Stimulated activated CD4-positive, alpha-beta T cell treated with anti-CD3 and anti-CD28 coated beads, TNF-alpha, amount 100 ng/mL, for 1 hour (primary cell): ENCODE data around the gene CHAD.

Source experiments
- DNase-seq, 3 donors: peaks; one replicate each; pipeline ENCODE4 v3.0.0-alpha.2; 2020; ENCODE audit warnings: low read depth in 3 of 3, low spot score in 1 of 3

Gene CHAD, protein sequence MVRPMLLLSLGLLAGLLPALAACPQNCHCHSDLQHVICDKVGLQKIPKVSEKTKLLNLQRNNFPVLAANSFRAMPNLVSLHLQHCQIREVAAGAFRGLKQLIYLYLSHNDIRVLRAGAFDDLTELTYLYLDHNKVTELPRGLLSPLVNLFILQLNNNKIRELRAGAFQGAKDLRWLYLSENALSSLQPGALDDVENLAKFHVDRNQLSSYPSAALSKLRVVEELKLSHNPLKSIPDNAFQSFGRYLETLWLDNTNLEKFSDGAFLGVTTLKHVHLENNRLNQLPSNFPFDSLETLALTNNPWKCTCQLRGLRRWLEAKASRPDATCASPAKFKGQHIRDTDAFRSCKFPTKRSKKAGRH

DNA sequence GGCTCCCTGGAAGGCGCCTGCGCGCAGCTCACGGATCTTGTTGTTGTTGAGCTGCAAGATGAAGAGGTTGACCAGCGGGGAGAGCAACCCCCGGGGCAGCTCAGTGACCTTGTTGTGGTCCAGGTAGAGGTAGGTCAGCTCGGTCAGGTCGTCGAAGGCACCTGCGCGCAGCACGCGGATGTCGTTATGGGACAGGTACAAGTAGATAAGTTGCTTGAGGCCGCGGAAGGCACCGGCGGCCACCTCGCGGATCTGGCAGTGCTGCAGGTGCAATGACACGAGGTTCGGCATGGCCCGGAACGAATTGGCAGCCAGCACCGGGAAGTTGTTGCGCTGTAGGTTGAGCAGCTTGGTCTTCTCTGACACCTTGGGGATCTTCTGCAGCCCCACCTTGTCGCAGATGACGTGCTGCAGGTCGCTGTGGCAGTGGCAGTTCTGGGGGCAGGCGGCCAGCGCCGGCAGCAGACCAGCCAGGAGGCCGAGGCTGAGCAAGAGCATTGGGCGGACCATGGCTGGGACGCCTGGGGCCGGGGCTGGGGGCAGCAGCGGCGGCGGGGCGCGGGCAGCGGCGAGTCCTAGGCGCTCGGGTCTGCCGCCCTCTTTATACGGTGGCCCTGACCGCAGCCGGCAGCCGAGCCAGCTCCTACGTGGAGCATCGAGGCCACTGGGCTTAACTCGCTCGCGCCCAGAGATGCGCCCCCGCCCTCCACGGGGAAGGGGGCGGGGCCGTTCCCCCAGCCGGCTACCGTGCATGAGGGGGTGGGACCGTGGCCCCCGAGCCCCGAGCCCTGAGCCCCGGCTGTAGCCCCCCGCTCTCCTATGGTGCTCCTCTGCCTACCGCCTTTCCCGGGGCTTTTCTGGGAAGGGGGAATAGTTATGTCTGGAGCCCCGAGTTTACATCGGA is at the start of gene CHAD:
Gene CHAD, minus strand, starts transcription at position 577 of the 904 bp plus-strand sequence. Its CDS starts 67 bp downstream, at position 510.
- DNase-seq = no peak

DNA sequence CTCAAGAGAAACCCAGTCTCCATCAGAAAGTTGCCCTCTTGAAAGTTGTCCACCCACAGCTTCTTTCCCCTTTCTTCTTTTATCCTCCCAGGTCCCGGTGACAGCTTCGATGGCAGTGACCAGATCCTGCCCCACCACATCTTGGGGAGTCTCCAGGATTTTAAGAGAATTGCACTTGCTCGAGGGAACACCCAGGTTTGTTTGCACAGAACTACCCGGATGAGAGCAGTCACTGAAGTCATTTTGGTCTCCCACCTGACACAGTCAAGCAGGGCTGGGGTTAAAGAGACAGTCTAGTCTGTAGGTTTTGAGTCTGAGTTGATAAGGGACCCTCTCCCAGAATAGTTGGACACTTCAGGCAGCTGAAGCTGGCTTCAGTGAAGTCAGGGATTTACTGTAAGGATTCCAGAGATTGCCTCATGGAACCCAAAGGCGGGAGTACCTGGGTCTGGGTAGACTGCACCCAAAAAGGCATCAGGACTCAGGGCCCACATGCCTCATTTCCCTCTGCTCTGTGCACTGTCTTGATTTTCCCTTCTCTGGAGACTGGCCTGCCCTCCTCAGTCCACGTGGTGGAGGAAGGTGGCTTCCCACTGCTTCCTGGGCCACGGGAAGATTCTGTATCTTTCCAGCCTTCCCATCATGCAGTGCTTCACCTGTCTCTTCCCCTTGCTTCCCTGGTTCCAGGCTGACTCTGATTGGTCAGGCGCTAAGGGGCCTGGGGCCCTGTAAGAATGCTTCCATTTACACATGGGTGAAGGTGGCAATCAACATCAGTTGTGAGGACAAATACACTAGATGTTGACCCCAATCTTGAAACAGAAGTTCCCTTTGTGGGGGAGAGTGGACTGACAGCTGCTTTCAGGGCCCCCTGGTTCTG is 49.1 kb upstream of the CHAD start:
- no peak for DNase-seq

DNA sequence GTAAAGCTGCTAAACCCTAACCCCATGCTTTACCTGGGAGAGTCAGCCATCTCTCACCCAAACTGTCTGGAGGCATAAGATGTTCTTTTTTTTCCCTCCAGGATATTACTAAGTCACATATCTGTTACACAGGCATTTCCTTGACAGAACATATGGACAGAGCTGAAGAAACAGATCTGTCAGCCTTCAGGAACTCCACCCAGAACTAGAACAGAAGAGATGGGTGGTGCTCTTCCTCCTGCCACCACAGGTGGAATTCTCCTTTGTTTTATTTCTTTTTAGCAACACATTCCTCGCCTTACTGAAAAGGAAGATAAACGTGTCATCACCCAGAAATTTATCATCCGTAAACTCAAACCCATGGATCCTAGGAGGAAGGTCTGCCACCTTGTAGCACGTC is 48.3 kb upstream of the CHAD start:
- no peak for DNase-seq

DNA sequence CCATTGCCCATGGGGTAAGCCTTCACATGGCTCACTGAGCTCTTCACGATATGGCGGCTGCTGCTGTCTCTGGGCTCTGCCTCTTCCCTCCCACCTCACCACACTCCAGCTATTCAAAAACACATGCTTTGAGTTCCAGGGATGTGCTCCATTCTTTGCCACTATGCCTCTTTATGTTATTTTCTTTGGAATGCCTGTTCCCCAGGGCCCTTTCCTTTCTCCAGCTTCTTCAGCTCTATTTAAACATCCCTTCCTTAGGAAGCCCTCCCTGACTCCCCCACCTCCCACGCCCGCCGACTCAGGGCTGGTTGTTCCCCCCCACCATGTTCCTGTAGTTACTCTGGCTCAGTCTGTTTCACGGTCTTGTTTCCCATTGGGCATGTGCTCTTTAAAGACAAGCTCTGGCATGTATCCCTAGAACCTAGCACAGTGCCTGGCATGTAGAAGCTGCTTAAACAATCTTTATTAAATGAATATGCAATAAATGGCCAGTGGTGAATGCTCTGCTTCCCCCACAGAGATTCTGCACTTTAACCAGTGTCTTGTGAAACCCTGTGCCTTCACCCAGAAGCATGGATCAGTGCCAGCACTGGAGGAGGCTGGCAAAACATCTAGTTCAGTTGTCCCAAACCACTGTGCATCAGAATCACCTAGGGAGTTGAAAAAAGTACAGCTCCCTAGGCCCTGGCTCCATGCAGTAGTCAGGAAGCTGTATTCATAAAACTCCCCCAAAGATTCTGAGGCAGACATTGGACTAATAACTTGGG is 46.4 kb upstream of the CHAD start:
- DNase-seq = no peak

DNA sequence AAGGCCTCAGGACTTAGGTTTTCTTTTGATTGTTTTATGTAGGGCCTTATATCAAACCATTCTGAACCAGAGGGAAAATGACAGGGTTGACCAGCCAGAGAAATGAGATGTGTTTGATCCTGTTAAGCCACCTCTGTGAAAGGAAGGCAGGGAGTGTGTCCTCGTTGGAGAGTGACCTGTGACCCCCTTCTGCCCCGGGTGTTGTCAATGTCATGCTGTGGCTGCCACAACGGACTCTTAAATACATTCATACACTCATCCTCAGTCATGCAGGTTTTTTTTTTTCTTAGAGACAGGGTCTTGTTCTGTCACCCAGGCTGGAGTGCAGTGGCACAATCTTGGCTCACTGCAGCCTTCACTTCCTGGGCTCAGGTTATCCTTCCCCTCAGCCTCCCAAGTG is 45.7 kb upstream of the CHAD start:
- no peak for DNase-seq

DNA sequence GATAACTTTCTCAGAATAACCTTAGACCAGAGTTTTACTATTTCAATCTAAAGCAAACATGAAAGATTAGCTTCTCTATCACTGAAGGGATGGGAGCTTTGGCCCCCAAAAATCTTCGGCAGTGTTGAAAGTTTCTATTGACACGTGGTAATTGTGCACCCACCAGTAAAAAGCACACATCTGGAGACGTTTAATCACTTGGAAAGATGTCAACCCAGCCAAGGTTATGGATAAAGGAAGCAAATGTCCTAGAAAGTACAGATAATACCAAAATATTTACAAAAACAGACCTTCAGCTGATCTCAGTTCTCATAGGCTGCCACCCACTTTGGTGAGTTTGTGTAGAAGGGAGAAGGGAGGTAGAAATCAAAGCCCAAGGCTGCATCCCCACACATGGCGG is 44.8 kb upstream of the CHAD start:
- no peak for DNase-seq

DNA sequence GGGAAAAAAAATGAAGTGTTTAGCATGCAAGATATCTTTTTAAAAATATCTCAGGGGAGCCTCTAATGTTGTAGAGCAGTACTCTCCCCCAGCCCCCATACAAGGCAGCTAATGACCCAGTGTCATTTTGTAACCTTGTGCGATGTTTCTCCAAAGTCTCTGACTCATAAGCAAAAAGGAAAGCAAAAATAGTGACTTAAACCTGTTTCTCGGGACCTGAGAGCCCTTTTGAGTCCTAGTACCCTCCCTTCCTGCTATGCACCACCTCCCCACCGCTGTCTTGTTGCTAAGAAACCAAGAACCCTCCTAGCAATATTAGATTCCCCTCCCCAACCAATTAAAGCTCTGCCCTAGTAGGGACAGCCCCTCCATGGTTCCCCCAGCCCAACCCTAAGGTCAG is 42.4 kb upstream of the CHAD start:
- peak in 1 of 3 donors; percentile 28 for DNase-seq

DNA sequence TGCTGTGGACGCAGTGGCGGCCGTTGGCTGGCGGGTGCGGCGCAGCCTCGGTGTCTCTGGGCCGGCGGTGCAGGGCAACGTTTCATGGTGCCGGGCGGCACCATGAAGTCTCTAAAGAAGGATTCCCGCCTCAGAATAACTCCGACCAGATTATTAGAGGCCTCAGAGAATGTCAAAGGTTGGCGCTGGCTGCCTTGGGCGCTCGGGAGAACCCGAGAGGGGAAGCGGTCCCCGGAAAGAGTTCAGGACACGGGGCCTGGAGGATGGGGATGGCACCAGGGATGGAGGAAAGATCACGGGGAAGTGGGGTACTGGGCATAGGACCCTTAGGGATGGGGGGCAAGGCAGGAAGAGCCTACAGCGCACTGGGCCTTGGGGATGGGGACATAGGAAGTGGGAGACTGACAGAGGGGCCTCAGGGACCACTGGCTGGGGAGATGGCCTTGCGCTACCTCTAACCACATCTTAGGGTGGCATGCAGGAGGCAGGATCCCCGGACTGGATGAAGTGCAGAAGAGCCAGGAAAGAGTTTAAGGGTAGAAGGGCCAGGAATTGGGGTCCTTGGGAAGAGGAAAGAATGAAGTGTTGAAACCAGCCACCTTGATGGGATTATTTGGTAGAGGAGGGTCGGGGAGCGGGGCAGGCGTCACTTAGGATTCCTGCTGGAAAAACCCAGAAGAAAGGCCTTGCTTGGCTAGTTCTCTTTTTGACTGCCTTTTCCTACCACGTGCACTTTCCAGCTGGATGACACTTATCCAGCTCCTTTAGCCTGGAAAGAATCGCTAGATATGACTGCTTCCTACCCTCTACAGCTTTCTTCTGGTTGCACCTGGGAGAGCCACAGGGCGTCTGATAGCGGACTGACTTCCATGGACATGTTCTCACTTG is 40.1 kb upstream of the CHAD start:
- no peak for DNase-seq

DNA sequence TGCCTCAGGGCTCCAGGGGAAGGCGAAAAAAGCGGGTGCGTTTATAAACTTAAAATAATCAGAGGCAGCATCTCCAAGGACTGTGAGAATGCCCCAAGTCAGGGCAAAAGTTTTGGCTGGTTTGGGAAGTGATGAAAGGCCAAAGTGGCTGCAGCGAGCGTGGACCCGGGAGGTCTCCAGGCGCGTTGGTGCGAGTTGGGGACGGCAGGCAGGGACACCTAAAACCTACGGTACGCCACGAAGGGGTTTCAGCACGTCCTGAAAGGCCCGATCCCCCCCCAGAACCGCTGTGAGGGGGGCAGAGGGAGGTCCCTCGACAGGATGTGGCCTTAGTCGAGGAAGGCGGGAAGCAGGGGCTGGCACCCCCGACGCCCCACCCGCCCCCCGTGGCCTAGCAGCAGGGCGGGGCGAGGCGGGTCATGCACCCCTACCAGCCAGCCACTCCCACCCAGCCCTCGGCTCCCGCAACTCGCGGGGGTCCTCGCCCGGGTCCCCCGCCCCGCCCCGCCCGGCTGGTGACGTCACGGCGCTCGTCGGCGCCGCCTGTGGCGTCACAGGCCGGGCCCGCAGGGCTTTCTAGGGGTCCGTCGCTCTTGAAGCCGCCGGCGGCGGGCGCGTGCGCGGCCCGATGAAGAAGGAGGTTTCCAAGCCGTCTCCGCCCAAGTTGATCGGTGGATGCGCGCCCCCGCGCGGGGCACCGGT is 39.3 kb upstream of the CHAD start, which contains the start of gene MYCBPAP:
Gene MYCBPAP, plus strand, starts transcription at position 569 of the 702 bp plus-strand sequence. CDS start 236 bp downstream, outside the sequence.
- peak; percentile 9 to 62 (median 42) for DNase-seq

DNA sequence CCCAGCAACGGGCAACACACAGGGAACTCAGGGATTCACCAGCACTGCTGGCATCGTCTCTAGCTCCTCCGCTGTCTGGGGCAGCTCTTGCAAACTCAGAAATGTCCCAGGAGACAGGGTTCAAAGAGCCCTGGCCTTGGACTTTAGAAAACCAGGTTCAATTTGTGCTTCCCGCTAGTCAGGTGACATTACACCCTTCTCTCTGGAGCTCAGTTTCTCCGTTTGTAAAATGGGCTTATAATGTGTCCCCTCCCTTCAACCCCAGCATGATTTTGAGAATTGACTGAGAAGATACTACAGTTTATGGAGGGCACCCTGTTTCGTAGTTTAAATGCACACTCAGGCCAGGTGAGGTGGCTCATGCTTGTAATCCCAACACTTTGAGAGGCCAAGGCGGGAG is 37.6 kb upstream of the CHAD start:
- no peak for DNase-seq

DNA sequence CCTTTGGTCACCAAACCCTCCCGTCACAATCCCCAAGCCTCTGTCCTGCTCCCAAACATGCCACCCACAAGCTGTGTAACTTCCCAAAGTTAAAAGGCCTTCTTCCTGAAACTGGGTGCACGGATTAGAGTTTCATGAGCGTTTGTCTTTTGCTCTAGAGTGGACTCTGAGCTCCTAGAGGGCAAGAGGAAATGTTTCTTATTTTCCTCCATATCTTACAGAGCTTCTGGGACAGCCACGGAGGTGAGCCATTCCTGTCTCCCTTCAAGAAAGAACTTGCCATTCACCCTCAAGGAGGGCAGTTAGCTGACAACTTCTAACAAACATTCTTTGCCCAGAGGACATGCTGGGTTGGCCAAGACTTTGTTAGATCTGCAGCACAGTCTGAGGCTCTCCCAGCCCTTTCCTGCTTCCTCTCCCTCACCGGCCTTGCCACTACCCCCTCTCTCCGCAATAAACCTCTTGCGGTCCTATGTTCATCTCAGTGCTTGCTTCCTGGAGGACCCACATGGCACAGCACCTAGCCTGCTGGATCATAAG is 37.0 kb upstream of the CHAD start:
- DNase-seq = no peak

DNA sequence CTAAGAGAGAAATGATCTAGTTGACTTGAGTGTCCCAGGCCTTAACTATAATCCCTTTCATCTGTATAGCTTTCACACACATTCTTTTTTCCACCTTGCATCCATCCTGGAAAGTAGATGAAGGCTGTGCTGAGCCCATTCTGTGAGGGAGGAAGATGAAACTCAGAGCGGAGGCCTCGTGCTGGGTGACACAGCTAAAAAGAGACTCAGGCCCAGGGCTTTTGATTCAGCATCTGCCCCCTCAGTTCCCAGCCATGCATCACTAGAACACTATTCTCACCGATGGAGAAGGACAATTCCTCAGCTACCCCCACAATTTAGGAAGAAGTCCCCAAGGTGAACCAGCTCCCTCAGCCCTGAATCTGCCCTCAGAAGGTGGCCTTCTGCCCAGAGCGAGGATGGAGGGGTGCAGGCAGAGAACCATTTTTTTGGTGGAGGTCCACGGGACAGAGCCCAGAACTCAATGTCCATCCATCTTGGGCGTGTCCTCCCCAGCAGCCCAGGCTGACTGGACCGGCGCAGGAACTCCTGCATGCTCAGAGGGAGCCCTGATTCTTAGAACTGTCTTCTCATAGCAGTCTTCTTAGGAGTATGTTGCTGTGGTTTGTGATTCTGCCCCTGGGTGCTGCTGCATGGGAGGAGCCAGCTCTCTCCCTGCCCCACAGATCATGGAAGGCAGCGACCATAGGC is 33.8 kb upstream of the CHAD start:
- no peak for DNase-seq

DNA sequence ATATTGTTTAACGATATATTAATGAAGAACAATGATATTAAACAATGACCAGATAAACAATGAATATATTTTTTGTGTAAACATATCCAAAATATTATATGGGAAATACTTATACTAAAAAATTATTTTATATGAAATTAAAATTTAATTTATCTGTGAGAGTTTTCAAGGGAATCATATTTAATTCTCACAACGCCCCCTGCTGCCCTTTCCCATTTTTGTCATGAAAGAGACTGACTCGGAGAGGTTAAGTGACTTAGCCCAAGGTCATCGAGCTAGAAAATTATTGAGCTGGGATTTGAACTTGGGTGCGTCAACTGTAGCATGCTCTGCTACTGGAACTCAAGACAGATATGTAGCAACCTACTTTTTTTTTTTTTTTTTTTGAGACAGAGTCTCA is 32.4 kb upstream of the CHAD start:
- no peak for DNase-seq

DNA sequence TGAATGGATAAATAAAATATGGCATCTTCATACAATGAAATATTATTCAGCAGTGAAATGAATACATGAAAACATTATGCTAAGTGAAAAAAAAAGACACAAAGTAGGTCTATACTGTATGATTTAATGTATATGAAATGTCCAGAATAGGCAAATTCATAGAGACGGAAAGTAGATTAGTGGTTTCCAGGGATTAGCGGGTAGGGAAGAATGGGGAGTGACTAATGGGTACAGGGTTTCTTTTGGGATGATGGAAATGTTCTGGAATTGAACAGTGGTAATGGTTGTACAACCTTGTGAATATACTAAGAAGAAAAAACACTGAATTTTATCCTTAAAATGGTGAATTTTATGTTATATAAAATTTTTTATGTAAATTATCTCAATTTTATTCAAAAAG is 31.0 kb upstream of the CHAD start:
- no peak for DNase-seq

DNA sequence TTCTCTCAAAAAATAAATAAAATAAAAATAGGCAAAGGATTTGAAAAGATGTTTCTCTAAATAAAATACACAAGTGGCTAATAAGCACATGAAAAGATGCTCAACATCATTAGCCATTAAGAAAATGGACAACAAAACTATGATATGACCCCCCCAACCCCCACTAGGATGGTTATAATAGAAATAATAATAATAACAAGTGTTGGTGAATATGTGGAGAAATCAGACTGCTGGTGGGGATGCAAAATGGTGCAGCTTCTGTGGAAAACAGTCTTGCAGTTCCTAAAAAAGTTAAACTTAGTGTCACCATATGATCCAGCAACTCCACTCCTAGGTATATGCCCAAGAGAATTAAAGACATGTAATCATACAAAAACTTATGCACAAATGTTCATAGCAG is 30.6 kb upstream of the CHAD start:
- no peak for DNase-seq

DNA sequence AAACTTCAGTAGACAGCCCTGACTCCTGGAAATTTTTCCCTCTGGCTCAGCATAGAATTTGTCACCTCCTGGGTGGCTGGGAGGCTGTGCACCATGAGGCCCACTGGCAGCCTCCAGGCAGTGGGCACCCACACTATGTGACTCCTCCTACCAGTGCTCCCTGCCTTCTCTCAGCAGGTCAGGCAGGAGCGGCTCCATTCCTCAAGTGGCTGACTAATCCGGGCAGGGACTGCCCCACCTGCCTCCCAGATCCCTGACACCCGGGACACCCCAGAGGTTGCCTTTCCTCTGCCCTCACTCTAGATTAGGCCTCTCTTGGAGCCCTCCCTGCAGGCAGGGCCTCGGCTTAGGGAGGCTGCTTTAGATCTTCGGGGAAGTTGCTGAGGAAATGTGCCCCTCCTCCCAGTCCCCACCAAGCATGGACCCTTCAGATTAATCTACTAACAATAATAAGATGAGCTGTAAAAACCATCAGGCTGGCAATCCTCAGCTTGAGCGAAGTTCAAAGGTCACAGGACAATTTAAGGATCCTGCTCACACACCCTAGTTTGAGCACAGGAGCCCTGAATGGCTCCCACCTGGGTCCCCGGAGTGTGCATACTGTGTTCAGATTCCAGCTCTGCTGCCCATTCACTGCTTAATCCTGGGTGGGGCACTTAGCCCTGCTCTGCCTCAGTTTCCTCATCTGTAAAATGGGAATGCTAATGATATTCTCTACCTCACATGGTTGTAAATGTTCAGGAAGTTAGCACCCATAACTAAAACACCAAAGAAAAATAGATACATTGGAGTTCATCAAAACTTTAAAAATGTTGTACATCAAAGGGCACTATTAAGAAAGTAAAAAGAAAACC is 29.6 kb upstream of the CHAD start:
- no peak for DNase-seq

DNA sequence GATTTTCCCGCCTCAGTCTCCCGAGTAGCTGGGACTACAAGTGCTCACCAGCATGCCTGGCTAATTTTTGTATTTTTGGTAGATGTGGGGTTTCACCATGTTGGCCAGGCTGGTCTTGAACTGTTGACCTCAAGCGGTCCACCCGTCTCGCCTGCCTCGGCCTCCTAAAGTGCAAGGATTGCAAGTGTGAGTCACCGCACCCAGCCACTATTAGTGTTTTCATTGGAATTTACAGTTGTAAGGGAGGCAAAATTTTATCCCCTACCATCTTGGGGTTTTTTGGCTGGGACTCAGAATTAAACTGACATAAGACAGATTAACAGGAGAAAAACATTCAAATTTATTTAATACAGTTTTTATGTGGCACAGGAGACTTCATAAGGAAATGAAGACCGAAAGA is 27.2 kb upstream of the CHAD start:
- no peak for DNase-seq
